ENCODE data around the gene XXYLT1. TPM values are rescaled to one million over a fixed set of nuclear protein-coding genes. Genes with fewer than 3 reads are reported as not detected.
A peak's percentile ranks its signal among the peaks of the same experiment; 100 is the strongest.

The XXYLT1 gene
- total RNA-seq, 3 donors from 2014 or later = 7.2 to 13.0 (median 10.8) TPM

DNA sequence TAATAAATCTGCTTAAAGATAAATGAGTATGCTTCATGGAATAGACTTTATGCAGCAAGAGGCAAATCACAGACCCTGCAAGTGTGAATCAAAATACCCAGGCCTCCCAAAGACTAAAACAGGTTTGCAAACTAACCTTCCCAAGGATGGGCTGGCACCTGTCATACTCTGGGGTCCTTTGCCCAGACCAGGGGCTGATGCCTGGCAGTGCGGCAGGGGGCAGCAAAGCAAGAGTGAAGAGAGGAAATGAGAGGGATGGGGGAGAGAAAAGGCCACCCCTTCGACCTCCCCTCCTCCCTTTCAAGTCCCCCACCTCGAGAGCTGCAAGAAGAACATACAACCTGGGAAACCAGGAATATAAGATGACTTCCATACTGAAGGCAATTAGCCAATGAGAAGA lies 31.8 kb downstream of the XXYLT1 start:
- H3K4me1 ChIP-seq = no peaks in the 10 kb centered on the region

DNA sequence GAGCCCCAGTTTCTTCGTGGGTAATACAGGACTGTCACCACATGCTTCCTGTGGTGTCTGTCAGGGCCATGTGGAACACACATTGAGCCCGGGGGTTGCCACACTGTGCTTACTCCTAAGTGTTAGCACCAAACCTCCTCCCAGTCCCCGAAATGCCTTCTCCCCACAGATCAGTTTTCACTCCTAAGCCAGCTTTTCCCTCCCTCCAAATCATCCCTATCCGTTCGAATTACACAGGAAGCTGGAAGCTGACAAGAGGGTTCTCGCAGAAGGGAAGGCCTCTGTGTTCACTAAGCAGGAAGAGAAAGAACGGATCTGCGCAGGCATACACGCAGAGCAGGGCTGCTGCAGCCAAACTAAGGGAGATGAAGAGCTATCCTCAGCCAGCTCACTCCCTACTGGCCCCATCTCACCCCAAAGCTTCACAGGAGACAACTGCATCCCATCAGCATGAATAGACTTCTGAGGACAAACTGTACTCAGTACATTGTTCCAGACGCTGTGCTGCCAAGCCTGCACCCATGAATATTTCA lies 32.3 kb downstream of the XXYLT1 start:
- H3K36me3 ChIP-seq = no peaks in the 10 kb centered on the region
- intact Hi-C loops (cut with DNase I; ENCODE audit: low total_unique reads) = no loop called here
- H3K4me3 ChIP-seq = no peak overlapping the region
- H3K27me3 ChIP-seq = no peaks in the 10 kb centered on the region
- H3K4me1 ChIP-seq = no peaks in the 10 kb centered on the region
- peak in 1 of 2 donors; percentile 27 for DNase-seq (ENCODE audit: low spot score in 2 of 2)
- no peaks in the 10 kb centered on the region for H3K9me3 ChIP-seq
- H3K27ac ChIP-seq = peak overlapping the region in 1 of 2 donors; percentile 26
- TF ChIP-seq POLR2AphosphoS5 (IDR thresholded peaks at IDR 0.05) = no peak
- TF ChIP-seq POLR2A (IDR thresholded peaks at IDR 0.05) = no peak
- TF ChIP-seq, protein P1, sequence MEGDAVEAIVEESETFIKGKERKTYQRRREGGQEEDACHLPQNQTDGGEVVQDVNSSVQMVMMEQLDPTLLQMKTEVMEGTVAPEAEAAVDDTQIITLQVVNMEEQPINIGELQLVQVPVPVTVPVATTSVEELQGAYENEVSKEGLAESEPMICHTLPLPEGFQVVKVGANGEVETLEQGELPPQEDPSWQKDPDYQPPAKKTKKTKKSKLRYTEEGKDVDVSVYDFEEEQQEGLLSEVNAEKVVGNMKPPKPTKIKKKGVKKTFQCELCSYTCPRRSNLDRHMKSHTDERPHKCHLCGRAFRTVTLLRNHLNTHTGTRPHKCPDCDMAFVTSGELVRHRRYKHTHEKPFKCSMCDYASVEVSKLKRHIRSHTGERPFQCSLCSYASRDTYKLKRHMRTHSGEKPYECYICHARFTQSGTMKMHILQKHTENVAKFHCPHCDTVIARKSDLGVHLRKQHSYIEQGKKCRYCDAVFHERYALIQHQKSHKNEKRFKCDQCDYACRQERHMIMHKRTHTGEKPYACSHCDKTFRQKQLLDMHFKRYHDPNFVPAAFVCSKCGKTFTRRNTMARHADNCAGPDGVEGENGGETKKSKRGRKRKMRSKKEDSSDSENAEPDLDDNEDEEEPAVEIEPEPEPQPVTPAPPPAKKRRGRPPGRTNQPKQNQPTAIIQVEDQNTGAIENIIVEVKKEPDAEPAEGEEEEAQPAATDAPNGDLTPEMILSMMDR (IDR thresholded peaks at IDR 0.05) = no peak

More for the DNA sequence above, 31.8 kb downstream of the XXYLT1 start:
- no peak overlapping the region for H3K4me3 ChIP-seq
- H3K27me3 ChIP-seq = no peaks in the 10 kb centered on the region
- no peak for TF ChIP-seq POLR2A (IDR thresholded peaks at IDR 0.05)
- no peak for TF ChIP-seq POLR2AphosphoS5 (IDR thresholded peaks at IDR 0.05)
- TF ChIP-seq, protein P1 (IDR thresholded peaks at IDR 0.05) = no peak
- no peak overlapping the region for H3K27ac ChIP-seq
- intact Hi-C loops (cut with DNase I; ENCODE audit: low total_unique reads) = no loop called here
- no peaks in the 10 kb centered on the region for H3K36me3 ChIP-seq
- no peaks in the 10 kb centered on the region for H3K9me3 ChIP-seq
- DNase-seq (ENCODE audit: low spot score in 2 of 2) = no peak

DNA sequence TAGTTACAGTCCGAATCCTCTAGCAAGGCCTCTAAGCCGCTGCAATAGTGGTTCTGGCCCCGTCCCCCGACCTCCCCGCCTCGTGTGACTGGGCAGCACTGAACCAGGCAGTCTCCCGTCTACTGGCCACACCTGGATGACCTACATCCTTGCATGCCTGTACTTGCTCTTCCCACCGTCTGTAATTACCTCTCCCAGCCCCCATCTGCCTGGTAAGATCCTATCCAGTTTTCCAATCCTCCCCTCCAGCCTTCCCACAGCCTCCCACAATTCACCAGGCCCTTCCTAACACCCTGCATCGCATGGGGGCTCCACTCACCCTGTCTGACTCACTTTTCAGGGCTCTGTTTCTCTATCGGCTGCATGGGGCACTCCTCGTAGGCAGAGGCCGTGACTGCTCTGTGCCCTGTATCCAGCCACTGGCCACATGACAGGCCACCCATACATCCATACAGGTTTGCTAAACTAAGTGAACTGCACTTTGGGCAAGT lies 32.8 kb downstream of the XXYLT1 start:
- intact Hi-C loops (cut with DNase I; ENCODE audit: low total_unique reads) = no loop called here
- no peaks in the 10 kb centered on the region for H3K4me1 ChIP-seq
- peak overlapping the region in 1 of 2 donors; percentile 26 for H3K27ac ChIP-seq
- no peak overlapping the region for H3K4me3 ChIP-seq
- H3K36me3 ChIP-seq = no peaks in the 10 kb centered on the region
- H3K9me3 ChIP-seq = no peaks in the 10 kb centered on the region
- TF ChIP-seq, protein P1 (IDR thresholded peaks at IDR 0.05) = no peak
- no peak for TF ChIP-seq POLR2AphosphoS5 (IDR thresholded peaks at IDR 0.05)
- TF ChIP-seq POLR2A (IDR thresholded peaks at IDR 0.05) = no peak
- no peaks in the 10 kb centered on the region for H3K27me3 ChIP-seq
- no peak for DNase-seq (ENCODE audit: low spot score in 2 of 2)

DNA sequence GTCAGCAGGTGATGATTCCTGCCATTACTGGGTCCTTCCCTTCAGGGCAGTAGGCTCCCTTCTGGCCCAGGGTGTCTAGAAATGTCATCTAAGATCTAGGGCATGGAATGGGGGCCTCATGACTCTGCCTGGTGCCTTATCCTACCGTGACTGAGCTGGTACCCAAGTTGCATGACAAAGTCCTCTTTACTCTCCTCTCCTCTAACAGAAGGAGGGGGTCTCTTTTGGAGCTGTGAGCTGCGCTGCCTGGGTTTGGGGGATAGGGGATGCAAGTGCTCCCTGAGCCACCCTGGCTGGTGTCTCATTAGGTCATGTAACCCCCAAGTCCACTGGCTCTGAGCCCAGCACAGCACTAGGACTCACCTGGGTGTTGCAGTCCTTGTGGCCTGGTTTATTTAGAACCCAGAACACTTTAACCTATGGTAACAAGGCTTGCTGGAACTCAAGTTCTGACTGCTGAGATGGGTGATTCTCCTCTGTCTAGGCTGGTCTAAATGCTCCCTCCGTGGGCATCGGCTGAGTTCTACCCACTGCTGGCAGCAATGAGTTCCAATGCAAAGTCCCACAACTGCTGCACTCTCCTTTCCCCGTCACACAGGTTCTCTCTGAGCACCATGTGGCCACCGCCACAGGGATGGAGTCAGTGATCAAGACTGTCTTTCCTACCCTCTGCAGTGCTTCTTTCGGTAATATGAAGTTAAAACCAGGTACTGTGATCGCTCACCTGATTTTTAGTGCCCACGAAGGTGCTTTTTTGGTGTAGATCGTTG lies 34.0 kb downstream of the XXYLT1 start:
- intact Hi-C loops (cut with DNase I; ENCODE audit: low total_unique reads) = no loop called here
- Histone ChIP-seq H3K27me3 (no peaks in the 10 kb centered on the region), H3K4me1 (no peaks in the 10 kb centered on the region), H3K4me3 (no peak overlapping the region), H3K27ac (no peak overlapping the region), H3K36me3 (no peaks in the 10 kb centered on the region), H3K9me3 (no peaks in the 10 kb centered on the region)
- no peak for TF ChIP-seq POLR2A (IDR thresholded peaks at IDR 0.05)
- no peak for TF ChIP-seq POLR2AphosphoS5 (IDR thresholded peaks at IDR 0.05)
- TF ChIP-seq, protein P1 (IDR thresholded peaks at IDR 0.05) = no peak
- peak in 1 of 2 donors; percentile 37 for DNase-seq (ENCODE audit: low spot score in 2 of 2)
